ENCODE data around the gene NDUFB5.

NDUFB5 gene

DNA sequence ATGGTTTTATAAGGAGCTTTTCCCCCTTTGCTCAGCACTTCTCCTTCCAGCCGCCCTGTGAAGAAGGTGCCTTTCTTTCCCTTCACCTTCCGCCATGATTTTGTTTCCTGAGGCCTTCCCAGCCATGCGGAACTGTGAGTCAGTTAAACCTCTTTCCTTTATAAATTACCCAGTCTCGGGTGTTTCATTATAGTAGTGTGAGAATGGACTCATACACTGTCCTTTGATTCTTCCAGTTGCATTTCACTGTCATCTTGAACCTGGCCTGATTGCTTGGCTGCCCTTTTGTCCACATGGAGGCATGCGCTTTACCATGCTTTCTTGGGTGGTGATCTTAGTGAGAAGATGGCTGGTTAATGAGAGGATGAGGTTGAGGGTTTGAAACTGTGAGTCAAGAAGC, 71.5 kb downstream of the NDUFB5 start:
- H3K4me3 ChIP-seq (ENCODE audit: low read depth, low read length) = no peak overlapping the region

All from iPS-11a (cell line).